K562 (cell line): ENCODE data around the gene LASP1. TPM values are rescaled to one million over a fixed set of nuclear protein-coding genes. Genes with fewer than 3 reads are reported as not detected.

Source experiments
- CBX3 ChIP-seq, 2 experiments: IDR thresholded peaks; 1 replicate in 1 of 2; 2 replicates in 1 of 2; pipeline ENCODE4 v1.6.1; 2012; ENCODE audit warnings: inconsistent platforms in 2 of 2, low read length in 2 of 2, borderline replicate concordance in 1 of 2, control low read depth in 1 of 2
- EGR1 ChIP-seq: fragments of 450-650 bp; conservative IDR thresholded peaks from 2 replicates; pipeline ENCODE4 v1.6.1; 2017; ENCODE audit warnings: mild to moderate bottlenecking
- EHMT2 ChIP-seq: fragments of 450-650 bp; IDR thresholded peaks from 2 replicates; pipeline ENCODE4 v1.6.1; 2018; ENCODE audit warnings: antibody characterized with exemption
- MECOM ChIP-seq: fragments of 250-450 bp; sonication (Bioruptor Pico); IDR thresholded peaks from 2 replicates; pipeline ENCODE4 v1.8.0; 2022; ENCODE audit warnings: inconsistent platforms
- MXI1 ChIP-seq: IDR thresholded peaks from 2 replicates; pipeline ENCODE4 v1.6.1; 2011; ENCODE audit warnings: low read depth, mild to moderate bottlenecking, improper control_type of control experiment, low read length
- MYC ChIP-seq, 2 experiments: fragments of 250-450 bp in 1 of 2; sonication (Bioruptor Pico) in 1 of 2; IDR thresholded peaks; 2 replicates each; pipeline versions ENCODE4 v1.5.1 to v1.6.1; 2012 to 2021; ENCODE audit warnings: low read depth in 2 of 2, borderline replicate concordance in 1 of 2, improper control_type of control experiment in 1 of 2, low read length in 1 of 2, mild to moderate bottlenecking in 1 of 2, moderate library complexity in 1 of 2
- NCOA6 ChIP-seq: fragments of 450-650 bp; IDR thresholded peaks from 2 replicates; pipeline ENCODE4 v1.6.1; 2017; ENCODE audit warnings: mild to moderate bottlenecking
- NR2F6 ChIP-seq: fragments of 450-650 bp; formaldehyde crosslinking; IDR thresholded peaks from 2 replicates; pipeline ENCODE4 v1.4.0; 2020; ENCODE audit warnings: mild to moderate bottlenecking
- PPARD ChIP-seq: fragments of 250-450 bp; sonication (Bioruptor Pico); IDR thresholded peaks from 2 replicates; pipeline ENCODE4 v1.8.0; 2022; ENCODE audit warnings: inconsistent platforms, mild to moderate bottlenecking, moderate library complexity
- RNF2 ChIP-seq: sonication (generic); IDR thresholded peaks from 2 replicates; pipeline ENCODE4 v1.6.1; 2016
- SMAD4 ChIP-seq: fragments of 250-450 bp; sonication (Bioruptor Pico); conservative IDR thresholded peaks from 2 replicates; pipeline ENCODE4 v1.8.0; 2021; ENCODE audit warnings: inconsistent platforms, mild to moderate bottlenecking, moderate library complexity
- SMC3 ChIP-seq: conservative IDR thresholded peaks from 2 replicates; pipeline ENCODE4 v1.6.1; 2011; ENCODE audit warnings: low read depth, low read length, improper control_type of control experiment; ENCODE audit not compliant: insufficient read depth
- THAP7 ChIP-seq: fragments of 250-450 bp; sonication (Bioruptor Pico); IDR thresholded peaks from 2 replicates; pipeline ENCODE4 v1.5.0; 2021
- TRIM24 ChIP-seq, 2 experiments: fragments of 450-650 bp; IDR thresholded peaks; 2 replicates each; pipeline ENCODE4 v1.6.1; 2016
- U2AF1 ChIP-seq: fragments of 200-400 bp; formaldehyde crosslinking; optimal IDR thresholded peaks from 2 replicates; pipeline ENCODE3; 2017; ENCODE audit warnings: mild to moderate bottlenecking, low read depth, low read length, moderate library complexity
- ZBTB40 ChIP-seq, 2 experiments: fragments of 450-650 bp in 1 of 2; sonication (generic) in 1 of 2; formaldehyde crosslinking in 1 of 2; IDR thresholded peaks; 2 replicates each; pipeline versions ENCODE4 v1.7.1 to v1.9.0; 2016 to 2022; ENCODE audit warnings: inconsistent platforms in 1 of 2, mild to moderate bottlenecking in 1 of 2, missing genetic modification reagents in 1 of 2
- ZFPM2 ChIP-seq: fragments of 250-450 bp; sonication (Bioruptor Pico); IDR thresholded peaks from 2 replicates; pipeline ENCODE4 v1.5.1; 2022; ENCODE audit warnings: mild to moderate bottlenecking
- ZNF232 ChIP-seq: sonication (generic); formaldehyde crosslinking; IDR thresholded peaks from 2 replicates; pipeline ENCODE4 v1.8.0; 2022; ENCODE audit warnings: mild to moderate bottlenecking, missing genetic modification reagents
- polyA plus RNA-seq, 8 experiments: library from polyadenylated mRNA; depleted of rRNA in 4 of 8; stranded (reverse) in 5 of 8; unstranded in 3 of 8; fragments of >200 nt; fragmentation: Nextera tagmentation in 2 of 8; fragmentation: Illumina TruSeq in 1 of 8; extraction: Ambion mirVana in 2 of 8; extraction: Trizol in 1 of 8; gene quantifications; 2 replicates each; pipeline versions ENCODE4 v1.2.1 to v1.2.3, GENCODE V29; 2011 to 2014; ENCODE audit warnings: inconsistent platforms in 1 of 8, missing spikeins in 1 of 8
- total RNA-seq, 7 experiments: library from RNA; depleted of rRNA in 6 of 7; stranded (reverse); fragments of >200 nt in 6 of 7; fragmentation: Illumina TruSeq in 2 of 7; extraction: Trizol in 2 of 7; gene quantifications; 2 replicates each; pipeline versions ENCODE4 v1.2.1 to v1.2.3, GENCODE V29; 2011 to 2021; ENCODE audit warnings: low replicate concordance in 1 of 7

Gene LASP1
- total and polyA plus RNA-seq, 9 of the 15 experiments (the other 6 are each of a cell fraction or from before 2014, with no cell fraction given): 23.0 to 125 (median 55.3) TPM

GRCh38 chr17:38853292-38854219 is 16.3 kb upstream of the LASP1 start, which contains the start of gene RPL23 (continued):
- TF ChIP-seq NCOA6: no peak
- peak; percentile 83 for TF ChIP-seq RNF2
- no peak for TF ChIP-seq ZNF232 (CRISPR knock-in tag)
- TF ChIP-seq NR2F6 (CRISPR knock-in tag): no peak; the same call in 1 of the 2 replicates
- TF ChIP-seq PPARD (CRISPR knock-in tag): no peak
- TF ChIP-seq THAP7: no peak
- TF ChIP-seq EGR1: peak; percentile 28; the same call in 1 of the 2 replicates
- no peak for TF ChIP-seq U2AF1
- TF ChIP-seq ZBTB40 (IDR thresholded peaks at IDR 0.05): peak; percentile 80
- no peak for TF ChIP-seq ZBTB40 (CRISPR knock-in tag; IDR thresholded peaks at IDR 0.05)
- peak in 1 of 2 experiments; percentile 65; a peak in 1 of 4 replicates for TF ChIP-seq TRIM24 (IDR thresholded peaks at IDR 0.05)
- TF ChIP-seq MECOM (CRISPR knock-in tag): peak; percentile 24; the same call in 1 of the 2 replicates
- no peak for TF ChIP-seq CBX3 (IDR thresholded peaks at IDR 0.05; ENCODE audit: borderline replicate concordance in 1 of 2, low read length in 2 of 2)
- peak; percentile 34; the same call in 1 of the 2 replicates for TF ChIP-seq SMAD4
- TF ChIP-seq MYC (IDR thresholded peaks at IDR 0.05; ENCODE audit: low read depth, low read length): peak; percentile 99
- no peak; the same call in 1 of the 2 replicates for TF ChIP-seq MYC (CRISPR knock-in tag; IDR thresholded peaks at IDR 0.05; ENCODE audit: borderline replicate concordance, low read depth)
- TF ChIP-seq EHMT2: no peak
- TF ChIP-seq MXI1: peak; percentile 90
- no peak for TF ChIP-seq SMC3
- TF ChIP-seq ZFPM2: no peak
